Uterus (tissue), 4 donors: ENCODE data around the gene CCSER1. TPM values are rescaled to one million over a fixed set of nuclear protein-coding genes. Genes with fewer than 3 reads are reported as not detected.

Experiments
- DNase-seq, 2 donors: peaks; one replicate each; pipeline ENCODE4 v3.0.0-alpha.2; 2019 to 2020
- H3K27ac ChIP-seq, 2 donors: fragments of 200-600 bp; sonication (generic); 1 replicate in 1 of 2; 2 replicates in 1 of 2; pipeline ENCODE4 v1.5.1; 2016 to 2018
- H3K27me3 ChIP-seq, 2 donors: fragments of 200-600 bp; sonication (generic); one replicate each; pipeline ENCODE4 v1.5.1; 2018 to 2019; ENCODE audit warnings: control low read depth in 1 of 2
- H3K36me3 ChIP-seq, 2 donors: fragments of 200-600 bp; sonication (generic); one replicate each; pipeline ENCODE4 v1.5.1; 2019; ENCODE audit warnings: control low read depth in 1 of 2
- H3K4me1 ChIP-seq, 2 donors: fragments of 200-600 bp; sonication (generic); one replicate each; pipeline ENCODE4 v1.5.1; 2018 to 2019; ENCODE audit warnings: control low read depth in 1 of 2
- H3K4me3 ChIP-seq, 2 donors: fragments of 200-600 bp; sonication (generic); 1 replicate in 1 of 2; 2 replicates in 1 of 2; pipeline ENCODE4 v1.5.1; 2018 to 2019; ENCODE audit warnings: mild to moderate bottlenecking in 1 of 2
- H3K9me3 ChIP-seq, 2 donors: fragments of 200-600 bp; sonication (generic); one replicate each; pipeline ENCODE4 v1.5.1; 2019; ENCODE audit warnings: control low read depth in 1 of 2
- CTCF ChIP-seq, 4 experiments: fragments of 200-600 bp in 2 of 4; fragments of 450-650 bp in 2 of 4; sonication (generic) in 2 of 4; IDR thresholded peaks; one replicate each; pipeline ENCODE4 v1.5.1; 2016 to 2019; ENCODE audit warnings: antibody characterized with exemption in 4 of 4, mild to moderate bottlenecking in 2 of 4, moderate library complexity in 1 of 4
- POLR2A ChIP-seq, 2 donors: fragments of 450-650 bp; IDR thresholded peaks; one replicate each; pipeline ENCODE4 v1.6.1; 2016; ENCODE audit warnings: antibody characterized with exemption in 2 of 2, mild to moderate bottlenecking in 1 of 2, moderate library complexity in 1 of 2
- intact Hi-C: fragments of 100-400 bp; cut with DNase I; formaldehyde crosslinking; loops from one replicate; pipeline ENCODE4 v1.15.1; 2023; ENCODE audit warnings: low total_unique reads
- total RNA-seq, 4 donors: library from RNA; depleted of rRNA in 3 of 4; stranded (reverse); fragments of >200 nt in 3 of 4; gene quantifications; one replicate each; pipeline versions ENCODE4 v1.1.0 to v1.2.4, GENCODE V29; 2014 to 2023
- donor health status: DM: yes; HTN: yes; CAD: no.

CCSER1 gene
- total RNA-seq, 4 donors from 2014 or later, result 2.8 to 54.7 (median 11.9) TPM

DNA sequence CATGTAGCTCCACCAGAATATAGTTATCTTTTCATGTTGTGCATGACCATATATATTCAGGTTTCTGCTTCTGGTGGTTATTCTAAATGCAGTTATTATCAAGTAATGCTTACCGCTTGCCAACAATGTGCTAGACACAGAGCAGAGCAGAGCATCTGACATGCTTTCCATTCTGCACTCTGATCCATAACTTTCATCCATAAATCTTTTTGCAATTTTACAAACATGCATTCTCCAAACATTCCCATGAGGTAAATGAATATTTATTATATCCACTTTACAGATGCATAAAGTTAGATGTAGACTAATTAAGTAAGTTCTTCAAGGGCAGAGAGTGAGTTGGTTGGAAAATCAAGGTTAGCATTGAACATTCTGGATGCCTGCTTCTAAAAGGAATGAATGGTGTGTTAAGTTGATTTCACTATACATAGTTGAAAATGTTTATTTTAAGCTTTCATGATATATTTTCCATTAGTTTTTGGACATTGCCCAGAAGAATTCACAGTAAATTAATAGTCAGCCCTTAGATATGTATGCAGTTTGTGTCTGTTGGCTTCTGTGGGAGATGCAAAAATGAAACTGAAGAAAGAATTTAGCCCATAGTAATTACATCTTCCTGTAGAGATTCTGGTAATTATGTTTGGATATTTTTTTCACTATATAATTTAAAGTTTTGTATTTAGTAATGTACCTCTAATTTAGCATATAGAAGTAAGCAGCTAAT, 867.8 kb downstream of the CCSER1 start:
- TF ChIP-seq POLR2A (IDR thresholded peaks at IDR 0.05) (no peak), CTCF (IDR thresholded peaks at IDR 0.05) (no peak)
- H3K27me3 ChIP-seq, result no peaks in the 10 kb centered on the region
- no peaks in the 10 kb centered on the region for H3K9me3 ChIP-seq
- H3K4me1 ChIP-seq, result no peaks in the 10 kb centered on the region
- H3K36me3 ChIP-seq, result no peaks in the 10 kb centered on the region
- no peak overlapping the region for H3K4me3 ChIP-seq
- no peak for DNase-seq
- H3K27ac ChIP-seq, result no peak overlapping the region
- intact Hi-C loops, result no loop called here

- no peaks in the 10 kb centered on the region for H3K4me1 ChIP-seq
- H3K4me3 ChIP-seq, result no peak overlapping the region
- no peaks in the 10 kb centered on the region for H3K27me3 ChIP-seq
- no peaks in the 10 kb centered on the region for H3K36me3 ChIP-seq
- no peak overlapping the region for H3K27ac ChIP-seq
- H3K9me3 ChIP-seq, result no peaks in the 10 kb centered on the region
- TF ChIP-seq POLR2A (IDR thresholded peaks at IDR 0.05) (no peak), CTCF (IDR thresholded peaks at IDR 0.05) (no peak)
- no peak for DNase-seq
- intact Hi-C loops, result no loop called here
Observed at GRCh38 chr4:90995996-90996395, 868.8 kb downstream of the CCSER1 start.

- no peak overlapping the region for H3K27ac ChIP-seq
- no peak for TF ChIP-seq CTCF (IDR thresholded peaks at IDR 0.05)
- TF ChIP-seq POLR2A (IDR thresholded peaks at IDR 0.05), result no peak
- no peaks in the 10 kb centered on the region for H3K9me3 ChIP-seq
- intact Hi-C loops, result no loop called here
- DNase-seq, result no peak
- H3K4me3 ChIP-seq, result no peak overlapping the region
- no peaks in the 10 kb centered on the region for H3K4me1 ChIP-seq
- H3K36me3 ChIP-seq, result no peaks in the 10 kb centered on the region
- no peaks in the 10 kb centered on the region for H3K27me3 ChIP-seq
Observed at GRCh38 chr4:90996813-90997212, 869.6 kb downstream of the CCSER1 start.

DNA sequence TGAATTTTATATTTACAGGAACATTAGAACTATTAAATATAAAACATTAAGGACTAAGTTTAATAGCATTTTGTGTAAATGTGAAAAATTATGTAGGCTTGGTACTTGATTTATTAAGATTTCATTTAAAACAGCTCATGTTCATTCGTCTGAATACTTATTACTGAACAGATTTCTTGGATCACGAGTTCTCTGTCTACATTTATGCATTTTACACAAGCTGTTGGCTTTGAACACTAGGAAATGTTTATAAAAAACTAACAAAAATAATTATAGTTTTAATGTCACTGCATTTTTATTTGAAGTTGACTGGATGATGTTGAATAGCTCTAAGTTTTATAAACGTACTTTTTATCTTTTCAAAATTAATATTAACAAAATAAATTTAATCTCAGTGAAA, 888.7 kb downstream of the CCSER1 start:
- Histone ChIP-seq H3K27ac (no peak overlapping the region), H3K9me3 (no peaks in the 10 kb centered on the region), H3K4me1 (no peaks in the 10 kb centered on the region), H3K36me3 (no peaks in the 10 kb centered on the region), H3K4me3 (no peak overlapping the region), H3K27me3 (no peaks in the 10 kb centered on the region)
- intact Hi-C loops, result no loop called here
- TF ChIP-seq CTCF (IDR thresholded peaks at IDR 0.05) (no peak), POLR2A (IDR thresholded peaks at IDR 0.05) (no peak)
- DNase-seq, result no peak

DNA sequence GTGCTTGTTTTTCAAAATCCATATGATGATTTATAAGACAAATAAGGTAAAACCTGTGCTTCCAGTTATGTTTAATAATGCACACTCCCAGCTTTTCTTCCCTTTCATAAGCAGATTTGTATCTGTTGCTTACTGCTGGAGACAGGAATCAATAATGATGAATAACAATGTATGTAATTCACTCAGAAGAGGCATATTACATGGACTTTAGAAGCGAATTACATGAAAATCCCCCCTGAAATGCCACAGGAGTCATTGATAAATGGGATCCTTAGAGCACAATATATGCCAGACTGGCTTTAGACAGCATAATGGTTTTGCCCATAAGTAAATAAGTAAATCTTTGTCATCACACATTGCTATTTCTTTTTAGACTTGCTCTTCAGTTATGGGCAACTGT, 892.3 kb downstream of the CCSER1 start:
- no peak overlapping the region for H3K27ac ChIP-seq
- no peaks in the 10 kb centered on the region for H3K27me3 ChIP-seq
- TF ChIP-seq CTCF (IDR thresholded peaks at IDR 0.05), result no peak
- no peak for TF ChIP-seq POLR2A (IDR thresholded peaks at IDR 0.05)
- H3K4me1 ChIP-seq, result no peaks in the 10 kb centered on the region
- H3K36me3 ChIP-seq, result no peaks in the 10 kb centered on the region
- intact Hi-C loops, result no loop called here
- no peaks in the 10 kb centered on the region for H3K9me3 ChIP-seq
- DNase-seq, result no peak
- H3K4me3 ChIP-seq, result no peak overlapping the region
